NCI-H526 (cell line): ENCODE measurements around the gene N4BP2L2.
A peak's percentile ranks its signal among the peaks of the same experiment; 100 is the strongest.
"Not testable (repeated sequence)": the region's sequence is repeated elsewhere in the genome, so short reads cannot be mapped to it uniquely, and the experiment has no call there.

Experiments used
- DNase-seq, 2 experiments: peaks; one replicate each; lab custom pipeline; 2025; lab: John Stamatoyannopoulos, UW

Gene N4BP2L2

DNA sequence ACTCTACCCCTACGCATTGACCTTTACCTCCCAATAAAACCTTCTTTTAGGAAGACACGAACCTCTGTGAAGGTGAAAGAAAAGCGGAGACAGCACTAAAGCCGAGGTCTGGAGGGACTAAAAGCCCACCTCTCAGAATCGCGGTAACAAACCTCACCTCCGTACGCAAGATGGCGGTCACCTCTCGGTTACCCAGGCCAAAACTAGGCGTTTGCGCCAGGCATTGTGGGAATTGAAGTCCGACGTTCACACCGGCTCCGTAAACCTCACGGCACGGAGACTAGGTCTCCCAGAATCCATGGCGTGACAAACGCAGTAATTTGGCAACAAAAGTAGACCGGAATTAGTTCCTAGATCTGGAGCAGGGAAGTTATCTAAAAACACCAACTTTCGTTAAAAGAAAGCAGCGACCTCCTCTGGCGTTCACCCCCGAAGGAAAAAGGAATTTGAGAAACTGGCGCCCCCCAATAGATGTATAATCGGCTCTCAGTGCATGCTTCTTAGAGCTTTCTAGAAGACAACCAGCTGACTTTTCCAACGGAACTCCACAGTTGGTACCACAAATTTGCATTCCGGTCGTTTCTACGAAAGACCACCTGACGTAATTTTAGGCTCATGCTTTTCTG lies at the start of gene N4BP2L2:
Gene N4BP2L2, minus strand, starts transcription at position 175 of the 626 bp plus-strand sequence. CDS start 1,768 bp downstream, outside the sequence.
- DNase-seq = peak; percentile 97 to 98

GRCh38 chr13:32587811-32588170 lies 49.2 kb upstream of the N4BP2L2 start:
- peak; percentile 55 to 57 for DNase-seq

DNA sequence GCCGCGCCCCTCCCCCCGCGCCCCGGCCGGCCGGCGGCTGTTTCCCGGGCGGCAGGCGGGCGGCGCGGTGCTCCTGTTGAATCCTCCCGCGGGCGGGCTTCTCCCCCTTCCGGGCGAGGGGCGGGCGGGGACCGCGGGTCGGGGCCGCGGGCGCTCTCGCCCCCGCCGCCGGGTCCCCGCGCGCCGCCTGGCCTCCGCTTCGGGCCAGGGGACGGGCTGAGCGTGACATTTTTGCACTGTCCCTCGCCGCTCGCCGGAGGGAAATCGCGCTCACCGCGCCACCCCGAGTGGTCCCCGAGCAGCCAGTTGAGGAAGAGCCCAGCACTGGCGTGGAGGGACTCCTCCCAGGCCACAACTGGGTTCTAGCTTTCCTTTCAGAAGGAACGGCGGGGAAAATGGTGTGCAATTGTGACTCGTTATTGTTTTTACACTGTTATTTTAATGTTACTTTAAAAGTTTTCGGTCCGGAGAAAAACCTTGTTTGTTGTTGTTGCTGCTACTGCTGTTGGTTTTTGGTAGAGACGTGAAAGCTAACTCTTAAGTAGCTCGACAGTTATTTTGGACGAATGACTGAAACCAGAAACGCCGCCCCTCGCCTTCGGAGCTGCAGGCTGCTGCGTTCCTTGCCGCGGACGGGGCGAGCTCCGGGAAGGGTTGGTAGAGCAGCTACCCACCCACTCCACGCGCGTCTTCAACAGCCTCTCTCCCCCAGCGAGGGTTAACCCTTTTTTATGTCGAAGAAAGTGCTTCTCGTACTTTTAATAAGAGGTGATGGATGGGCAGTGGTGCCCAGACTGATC lies 48.6 kb upstream of the N4BP2L2 start:
- DNase-seq = peak; percentile 69 to 90

- DNase-seq = peak; percentile 91 to 98
These were observed 47.7 kb upstream of the N4BP2L2 start, which contains the start of gene PDS5B for GRCh38 chr13:32586080-32586900. Gene PDS5B (plus strand): TSS chr13:32586452. CDS start chr13:32648773, 62,321 bp downstream.

DNA sequence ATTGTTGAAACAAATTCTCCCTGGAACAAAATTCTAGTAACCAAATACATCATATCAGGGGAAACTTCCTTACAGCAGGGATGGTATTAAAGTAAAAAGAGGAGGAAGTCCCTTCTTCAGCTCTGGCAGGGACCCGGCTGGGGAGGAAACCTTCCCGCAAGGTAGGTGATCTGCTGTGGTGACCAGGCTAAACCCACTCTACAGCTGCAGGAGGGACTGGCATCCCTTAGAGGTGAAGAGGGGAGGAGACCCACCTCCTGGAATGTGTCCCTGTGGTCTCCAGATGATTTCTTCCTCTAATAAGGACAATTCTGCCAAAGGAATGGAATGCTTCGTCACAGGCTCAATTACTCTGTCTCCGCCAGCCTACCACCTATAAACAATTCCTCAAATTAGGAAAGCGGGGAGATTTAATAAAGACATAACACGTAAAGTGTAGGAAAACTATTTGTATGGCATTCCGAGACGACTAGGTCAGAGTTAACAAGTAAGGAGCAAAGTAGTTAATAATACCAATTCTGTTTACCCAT lies 47.0 kb upstream of the N4BP2L2 start:
- DNase-seq = peak; percentile 28 to 48

- DNase-seq = no peak
These were observed 44.4 kb upstream of the N4BP2L2 start for GRCh38 chr13:32582991-32583390.

- no peak for DNase-seq
These were observed 43.7 kb upstream of the N4BP2L2 start for GRCh38 chr13:32582281-32582680.

DNA sequence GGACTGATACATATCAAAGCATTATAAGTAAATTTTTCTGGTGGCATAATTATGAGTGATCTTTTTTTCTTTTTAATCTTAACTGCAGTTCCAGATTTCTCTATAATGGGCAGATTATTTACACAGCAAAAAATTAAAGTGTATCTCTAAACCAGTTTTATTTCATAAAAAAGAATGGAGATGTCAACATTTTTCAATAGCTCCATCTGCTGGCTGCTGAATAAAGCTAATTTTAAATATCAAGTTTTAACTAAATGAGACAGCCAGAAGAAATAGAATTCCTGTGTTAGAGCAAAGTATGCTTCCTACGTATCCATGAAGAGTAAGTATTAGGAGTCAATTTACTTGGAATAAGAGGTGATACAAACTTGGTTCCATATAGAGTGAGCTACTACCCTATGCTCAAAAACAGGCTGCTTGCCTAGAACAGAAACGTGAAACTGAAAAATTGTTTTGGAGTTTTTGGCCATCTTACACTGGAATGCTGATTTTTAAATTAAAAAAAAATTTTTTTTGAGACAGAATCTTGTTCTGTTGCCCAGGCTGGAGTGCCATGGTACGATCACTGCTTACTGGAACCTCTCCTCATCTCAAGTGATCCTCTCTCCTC lies 42.7 kb upstream of the N4BP2L2 start:
- peak; percentile 9 to 54 for DNase-seq

GRCh38 chr13:32577032-32577431 lies 38.4 kb upstream of the N4BP2L2 start:
- no peak for DNase-seq

DNA sequence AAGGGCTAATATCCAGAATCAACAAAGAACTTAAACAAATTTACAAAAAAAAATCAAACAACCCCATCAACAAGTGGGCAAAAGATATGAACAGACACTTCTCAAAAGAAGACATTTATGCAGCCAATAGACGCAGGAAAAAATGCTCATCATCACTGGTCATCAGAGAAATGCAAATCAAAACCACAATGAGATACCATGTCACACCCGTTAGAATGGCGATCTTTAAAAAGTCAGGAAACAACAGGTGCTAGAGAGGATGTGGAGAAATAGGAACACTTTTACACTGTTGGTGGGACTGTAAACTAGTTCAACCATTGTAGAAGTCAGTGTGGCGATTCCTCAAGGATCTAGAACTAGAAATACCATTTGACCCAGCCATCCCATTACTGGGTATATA lies 37.1 kb upstream of the N4BP2L2 start:
- DNase-seq = not testable (repeated sequence)

- DNase-seq = not testable (repeated sequence)
These were observed 22.2 kb upstream of the N4BP2L2 start for GRCh38 chr13:32560842-32561241.

DNA sequence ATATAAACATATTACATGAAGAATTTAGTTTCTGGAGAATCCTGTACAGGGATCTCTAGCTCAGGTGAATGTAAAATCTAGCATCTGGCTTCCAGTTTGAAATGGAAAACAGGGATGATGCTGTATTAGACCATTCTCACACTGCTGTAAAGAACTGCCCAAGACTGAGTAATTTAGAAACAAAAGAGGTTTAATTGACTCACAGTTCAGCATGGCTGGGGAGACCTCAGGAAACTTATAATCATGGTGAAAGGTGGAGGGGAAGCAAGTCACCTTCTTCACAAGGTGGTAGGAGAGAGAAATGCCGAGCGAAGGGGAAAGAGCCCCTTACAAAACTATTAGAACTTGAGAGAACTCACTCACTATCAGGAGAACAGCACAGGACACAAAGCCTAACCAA lies 17.0 kb upstream of the N4BP2L2 start:
- DNase-seq = no peak

GRCh38 chr13:32553720-32554119 lies 15.1 kb upstream of the N4BP2L2 start:
- no peak for DNase-seq

DNA sequence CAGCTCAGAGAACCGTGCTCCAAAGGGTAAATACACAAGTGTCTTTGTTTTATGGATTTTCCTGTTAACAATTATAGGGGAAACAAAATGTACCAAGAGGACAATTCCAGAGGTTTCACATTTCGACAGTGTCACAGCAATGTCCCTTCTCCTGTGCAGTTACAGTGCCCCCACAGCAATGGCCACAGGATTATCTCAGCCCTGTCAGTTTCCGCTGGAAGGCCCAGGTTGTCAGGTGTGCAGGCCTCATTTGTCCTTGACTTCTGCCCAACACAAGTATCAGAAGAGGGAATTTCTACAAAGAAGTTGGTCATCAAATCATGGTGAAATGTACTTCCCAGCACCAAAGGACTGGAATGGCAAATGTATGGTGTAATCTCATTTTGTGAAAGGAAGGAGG lies 11.2 kb upstream of the N4BP2L2 start:
- no peak for DNase-seq

- DNase-seq = no peak
These were observed 10.2 kb upstream of the N4BP2L2 start for GRCh38 chr13:32548837-32549236.

DNA sequence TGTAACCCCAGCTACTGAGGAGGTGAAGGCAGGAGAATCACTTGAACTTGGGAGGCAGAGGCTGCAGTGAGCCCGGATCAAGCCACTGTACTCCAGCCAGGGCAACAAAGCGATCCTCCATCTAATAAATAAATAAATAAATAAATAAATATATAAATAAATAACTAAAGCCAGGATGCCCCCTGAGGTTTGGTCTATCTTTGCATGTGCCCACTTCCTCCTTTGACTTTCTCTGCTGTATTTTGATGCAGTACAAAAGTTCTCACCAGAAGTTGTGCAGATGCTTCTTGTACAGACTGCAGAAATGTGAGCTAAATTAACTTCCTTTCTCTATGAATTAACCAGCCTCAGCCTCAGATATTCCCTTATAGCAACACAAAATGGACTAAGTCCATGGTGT lies 6.5 kb upstream of the N4BP2L2 start:
- DNase-seq = no peak

GRCh38 chr13:32542221-32542620 lies 3.6 kb upstream of the N4BP2L2 start:
- no peak for DNase-seq

GRCh38 chr13:32538143-32538620 lies 413 bp downstream of the N4BP2L2 start:
- peak in 1 of 2 experiments; percentile 64 for DNase-seq

- peak in 1 of 2 experiments; percentile 45 for DNase-seq
These were observed 934 bp downstream of the N4BP2L2 start for GRCh38 chr13:32537580-32538142.

- no peak for DNase-seq
These were observed 2.8 kb downstream of the N4BP2L2 start for GRCh38 chr13:32535748-32536147.

GRCh38 chr13:32535115-32535514 lies 3.5 kb downstream of the N4BP2L2 start:
- no peak for DNase-seq
